22Rv1 (cell line): ENCODE data around the gene ZIC2.

ENCODE experiments used
- H3K27ac ChIP-seq: fragments of 450-650 bp; 2 replicates; pipeline ENCODE4 v1.5.1; 2017
- CTCF ChIP-seq: fragments of 450-650 bp; IDR thresholded peaks from 2 replicates; pipeline ENCODE4 v1.5.1; 2017; ENCODE audit warnings: mild to moderate bottlenecking
- ZFX ChIP-seq: fragments of 450-650 bp; IDR thresholded peaks from 2 replicates; pipeline ENCODE4 v1.6.1; 2017; ENCODE audit warnings: antibody characterized with exemption, borderline replicate concordance

The ZIC2 gene

GRCh38 chr13:99971576-99972189, 9.9 kb upstream of the ZIC2 start, which contains the start of gene ZIC5:
Gene ZIC5 (minus strand): TSS chr13:99971767. CDS start chr13:99971603, 164 bp downstream.
- H3K27ac ChIP-seq = peak within 1 kb of the TSS; percentile 69
- TF ChIP-seq ZFX (no peak), CTCF (no peak)

DNA sequence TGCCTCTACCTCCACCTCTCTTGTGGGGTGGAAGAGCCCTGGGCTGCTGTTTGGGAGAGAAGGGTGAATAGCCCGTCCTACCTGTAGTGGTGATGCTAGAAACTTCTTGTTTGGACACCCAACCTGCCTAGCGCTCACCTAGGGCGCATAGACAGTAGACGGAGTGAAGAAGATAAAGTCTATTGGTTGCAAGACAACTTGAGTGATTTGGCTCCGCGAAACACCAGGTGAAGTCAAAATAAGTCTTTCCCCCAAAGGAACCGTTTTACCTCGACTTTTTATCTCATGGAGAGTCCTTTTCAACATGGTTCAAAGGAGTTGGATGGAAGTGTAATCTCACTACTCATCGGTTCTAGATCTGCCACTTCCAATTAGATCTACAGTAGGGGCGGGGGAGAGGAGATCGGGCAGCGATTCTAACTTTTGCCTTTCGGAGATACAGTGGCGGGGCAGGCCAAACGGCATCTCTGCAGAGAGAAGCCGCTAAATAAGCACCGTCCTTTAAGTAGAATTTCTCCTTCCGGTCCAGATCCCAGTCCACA, 9.3 kb upstream of the ZIC2 start:
- no peak overlapping the region for H3K27ac ChIP-seq

DNA sequence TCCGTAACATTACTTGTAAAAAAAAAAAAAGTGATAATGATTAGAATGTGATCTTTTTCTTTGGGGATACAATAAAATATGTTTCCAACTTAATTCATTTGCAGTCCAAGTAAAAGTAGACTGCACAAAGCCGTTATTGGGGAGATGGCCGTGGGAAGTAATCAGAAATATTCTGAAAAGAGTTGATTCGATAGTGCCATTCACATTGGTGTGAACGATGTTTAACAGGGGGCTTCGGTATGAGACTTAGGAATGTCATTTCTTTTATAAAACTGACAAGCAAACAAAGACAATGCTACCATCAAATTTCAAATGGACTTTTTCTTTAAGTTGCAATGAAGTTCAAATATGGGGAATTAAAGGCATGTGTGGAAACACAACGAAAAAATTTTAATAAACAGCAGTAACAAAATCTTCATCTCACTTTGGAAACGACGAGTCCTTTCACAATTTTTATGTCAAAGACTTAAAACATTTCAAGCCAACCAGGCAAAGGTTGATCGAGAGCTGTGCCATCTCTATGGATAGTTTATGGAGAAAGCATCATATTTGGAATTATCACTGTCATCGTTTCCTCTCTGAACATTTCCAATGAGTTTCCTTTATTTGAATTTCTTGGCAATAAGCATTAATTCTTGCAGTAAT, 8.3 kb upstream of the ZIC2 start:
- no peak overlapping the region for H3K27ac ChIP-seq
- TF ChIP-seq CTCF (no peak), ZFX (no peak)

More for the DNA sequence above, 9.3 kb upstream of the ZIC2 start:
- TF ChIP-seq CTCF (no peak), ZFX (no peak)

GRCh38 chr13:99973808-99974185, 7.8 kb upstream of the ZIC2 start:
- H3K27ac ChIP-seq = no peak overlapping the region
- no peak for TF ChIP-seq CTCF
- no peak for TF ChIP-seq ZFX

- TF ChIP-seq CTCF = no peak
- H3K27ac ChIP-seq = no peak overlapping the region
Measured at GRCh38 chr13:99974296-99974938, 7.2 kb upstream of the ZIC2 start.

DNA sequence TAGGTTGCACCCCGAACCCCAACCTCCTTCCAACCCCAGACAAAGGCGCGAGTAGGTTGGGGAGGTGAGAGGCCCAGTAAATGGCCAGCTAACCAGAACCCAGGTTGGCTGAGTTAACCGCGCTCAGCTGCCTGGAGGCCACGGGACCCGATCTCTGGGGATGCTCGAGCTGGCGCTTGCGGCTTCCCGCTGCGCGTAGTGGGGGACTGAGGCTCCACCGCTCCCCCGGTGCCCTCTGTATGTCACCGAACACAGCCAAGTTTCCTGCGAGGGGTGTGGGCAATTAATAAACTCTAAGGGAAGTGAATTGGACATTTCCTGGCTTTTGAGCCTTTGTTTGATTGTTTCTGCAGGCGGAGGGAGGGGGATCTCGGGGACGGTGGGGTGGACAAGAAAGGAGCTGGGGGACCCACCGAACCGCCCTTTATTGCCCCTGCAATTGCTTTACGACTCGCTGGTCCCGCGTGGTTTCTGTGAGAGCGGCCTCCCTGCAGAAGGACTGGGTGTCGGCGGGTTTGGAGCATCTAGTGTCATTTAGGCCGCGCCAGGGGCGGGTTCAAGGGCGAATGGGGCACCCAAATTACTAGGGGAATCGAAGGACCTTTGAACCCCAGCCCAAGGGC, 6.5 kb upstream of the ZIC2 start:
- no peak overlapping the region for H3K27ac ChIP-seq
- TF ChIP-seq CTCF (no peak), ZFX (no peak)
